ENCODE data around the gene CHCHD4.

Gene CHCHD4

DNA sequence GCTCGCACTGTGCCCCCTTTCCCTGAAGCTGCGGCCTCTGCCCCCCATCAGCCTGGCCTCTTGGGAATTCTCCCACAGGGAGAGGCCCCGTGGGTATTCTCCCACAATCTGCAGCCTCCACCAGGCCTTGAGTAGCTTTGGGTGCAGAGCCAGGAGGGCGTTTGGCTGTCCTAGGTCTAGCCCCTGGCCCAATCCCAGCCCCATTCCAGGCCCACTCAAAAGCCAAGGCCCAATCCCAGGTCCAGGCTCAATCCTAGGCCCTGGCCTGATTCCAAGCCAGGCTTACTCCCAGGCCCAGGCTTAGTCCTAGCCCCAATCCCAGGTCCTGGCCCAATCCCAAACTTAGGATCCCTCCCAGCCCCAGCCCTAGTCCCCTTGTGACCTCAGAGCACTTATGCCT is 59.8 kb downstream of the CHCHD4 start:
- no peak for TF ChIP-seq CTCF (IDR thresholded peaks at IDR 0.05; ENCODE audit: control insufficient read depth, insufficient read depth, low read depth, low read length, missing control alignments)
- DNase-seq (ENCODE audit: low read depth), result no peak
- no peak overlapping the region for H3K4me3 ChIP-seq (ENCODE audit: control insufficient read depth, low read depth, low read length)

DNA sequence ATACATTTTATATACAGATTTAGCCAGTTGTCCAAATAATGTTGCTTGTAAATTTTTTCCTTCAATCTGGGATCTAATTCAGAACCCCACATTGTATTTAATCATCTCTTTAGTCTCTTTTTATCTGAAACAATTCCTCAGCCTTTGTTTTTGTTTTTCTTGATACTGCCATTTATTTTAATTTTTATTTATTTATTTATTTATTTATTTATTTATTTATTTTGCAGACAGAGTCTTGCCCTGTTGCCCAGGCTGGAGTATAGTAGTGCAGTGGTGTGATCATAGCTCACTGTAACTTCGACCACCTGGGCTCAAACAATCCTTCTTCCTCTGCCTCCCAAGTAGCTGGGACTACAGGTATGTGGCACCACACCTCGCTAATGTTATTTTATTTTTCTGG is 61.5 kb downstream of the CHCHD4 start:
- no peak for TF ChIP-seq CTCF (IDR thresholded peaks at IDR 0.05; ENCODE audit: control insufficient read depth, insufficient read depth, low read depth, low read length, missing control alignments)
- DNase-seq (ENCODE audit: low read depth), result no peak
- H3K4me3 ChIP-seq (ENCODE audit: control insufficient read depth, low read depth, low read length), result no peak overlapping the region

Measured in AG09309 (cell line).